ENCODE data around the gene LECT2. TPM values are rescaled to one million over a fixed set of nuclear protein-coding genes. Genes with fewer than 3 reads are reported as not detected.

The LECT2 gene
- total RNA-seq, 1 experiment from 2014 or later, result not detected

DNA sequence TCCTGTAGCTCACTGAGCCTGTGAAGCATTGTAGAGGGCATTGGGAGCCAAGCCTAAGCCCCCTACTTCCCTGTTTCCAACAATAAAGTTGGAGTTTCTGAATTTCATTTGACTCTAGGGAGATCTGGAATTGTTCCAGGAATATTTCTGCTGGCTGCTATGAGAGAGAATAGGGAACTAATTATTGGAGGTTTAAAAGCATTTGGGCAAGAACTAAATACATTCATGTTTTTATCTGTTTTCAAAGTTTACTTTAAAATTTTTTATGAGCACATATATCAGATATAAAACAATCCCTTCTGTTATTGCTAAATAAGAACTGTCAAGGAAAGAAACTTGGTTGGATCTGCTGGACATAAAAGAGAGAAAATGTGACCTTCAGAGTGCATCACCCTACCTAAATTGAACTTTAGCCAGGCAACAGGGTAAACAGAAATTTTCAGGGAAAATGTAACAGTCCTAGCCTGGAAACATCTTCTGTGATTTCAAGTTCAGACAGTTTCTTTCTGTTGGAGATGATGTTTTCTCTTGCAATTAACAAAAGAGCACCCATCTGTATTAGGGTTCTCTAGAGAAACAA, 19.3 kb upstream of the LECT2 start:
- no peaks in the 10 kb centered on the region for H3K79me2 ChIP-seq (ENCODE audit: insufficient read depth, low read length)
- DNase-seq (ENCODE audit: low read depth, low spot score), result no peak
- no peaks in the 10 kb centered on the region for H3K36me3 ChIP-seq (ENCODE audit: control insufficient read depth in 1 of 2, insufficient read depth in 2 of 2, low read length in 2 of 2)
- H3K9ac ChIP-seq (ENCODE audit: low read length), result no peak overlapping the region
- BruUV-seq (replicated peaks), result no TSS peak
- H3K9me3 ChIP-seq (ENCODE audit: control insufficient read depth in 1 of 2, insufficient read depth in 1 of 2, low read depth in 1 of 2, low read length in 2 of 2), result no peaks in the 10 kb centered on the region
- no peak overlapping the region for H3K27ac ChIP-seq (ENCODE audit: low read depth, low read length)
- ChIA-PET POLR2A (no interaction called here), CTCF (no interaction called here), RAD21 (ENCODE audit: low non-redundant PET in 1 of 2, low total read pairs in 2 of 2, uncharacterized antibody in 2 of 2, unreplicated experiment in 2 of 2) (no interaction called here)
- no peak overlapping the region for H3K4me2 ChIP-seq (ENCODE audit: low read length)
- intact Hi-C loops (cut with micrococcal nuclease), result no loop called here
- peaks cover 34% of the 10 kb centered on the region for H3K27me3 ChIP-seq (ENCODE audit: insufficient read depth, low read length)
- no peak overlapping the region for H3K4me3 ChIP-seq (replicated peaks in 1 of 2; ENCODE audit: low read depth in 1 of 2, low read length in 2 of 2)
- H2AFZ ChIP-seq (ENCODE audit: low read depth, low read length, poor library complexity, severe bottlenecking), result no peak overlapping the region
- H3K9me2 ChIP-seq (ENCODE audit: insufficient read depth), result no peaks in the 10 kb centered on the region
- H4K20me1 ChIP-seq (ENCODE audit: insufficient read depth), result no peaks in the 10 kb centered on the region
- TF ChIP-seq, protein P1, sequence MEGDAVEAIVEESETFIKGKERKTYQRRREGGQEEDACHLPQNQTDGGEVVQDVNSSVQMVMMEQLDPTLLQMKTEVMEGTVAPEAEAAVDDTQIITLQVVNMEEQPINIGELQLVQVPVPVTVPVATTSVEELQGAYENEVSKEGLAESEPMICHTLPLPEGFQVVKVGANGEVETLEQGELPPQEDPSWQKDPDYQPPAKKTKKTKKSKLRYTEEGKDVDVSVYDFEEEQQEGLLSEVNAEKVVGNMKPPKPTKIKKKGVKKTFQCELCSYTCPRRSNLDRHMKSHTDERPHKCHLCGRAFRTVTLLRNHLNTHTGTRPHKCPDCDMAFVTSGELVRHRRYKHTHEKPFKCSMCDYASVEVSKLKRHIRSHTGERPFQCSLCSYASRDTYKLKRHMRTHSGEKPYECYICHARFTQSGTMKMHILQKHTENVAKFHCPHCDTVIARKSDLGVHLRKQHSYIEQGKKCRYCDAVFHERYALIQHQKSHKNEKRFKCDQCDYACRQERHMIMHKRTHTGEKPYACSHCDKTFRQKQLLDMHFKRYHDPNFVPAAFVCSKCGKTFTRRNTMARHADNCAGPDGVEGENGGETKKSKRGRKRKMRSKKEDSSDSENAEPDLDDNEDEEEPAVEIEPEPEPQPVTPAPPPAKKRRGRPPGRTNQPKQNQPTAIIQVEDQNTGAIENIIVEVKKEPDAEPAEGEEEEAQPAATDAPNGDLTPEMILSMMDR (IDR thresholded peaks at IDR 0.05 in 2 of 3, conservative IDR thresholded peaks at IDR 0.05 in 1 of 3; ENCODE audit: borderline replicate concordance in 1 of 3, insufficient read depth in 1 of 3, low read depth in 2 of 3, low read length in 2 of 3), result no peak
- H3K4me1 ChIP-seq (ENCODE audit: control insufficient read depth in 1 of 2, insufficient read depth in 2 of 2, low read length in 2 of 2), result peaks cover 0 to 4% of the 10 kb centered on the region in 2 experiments; a peak in 1 of 4 replicates
- no peak for ATAC-seq

DNA sequence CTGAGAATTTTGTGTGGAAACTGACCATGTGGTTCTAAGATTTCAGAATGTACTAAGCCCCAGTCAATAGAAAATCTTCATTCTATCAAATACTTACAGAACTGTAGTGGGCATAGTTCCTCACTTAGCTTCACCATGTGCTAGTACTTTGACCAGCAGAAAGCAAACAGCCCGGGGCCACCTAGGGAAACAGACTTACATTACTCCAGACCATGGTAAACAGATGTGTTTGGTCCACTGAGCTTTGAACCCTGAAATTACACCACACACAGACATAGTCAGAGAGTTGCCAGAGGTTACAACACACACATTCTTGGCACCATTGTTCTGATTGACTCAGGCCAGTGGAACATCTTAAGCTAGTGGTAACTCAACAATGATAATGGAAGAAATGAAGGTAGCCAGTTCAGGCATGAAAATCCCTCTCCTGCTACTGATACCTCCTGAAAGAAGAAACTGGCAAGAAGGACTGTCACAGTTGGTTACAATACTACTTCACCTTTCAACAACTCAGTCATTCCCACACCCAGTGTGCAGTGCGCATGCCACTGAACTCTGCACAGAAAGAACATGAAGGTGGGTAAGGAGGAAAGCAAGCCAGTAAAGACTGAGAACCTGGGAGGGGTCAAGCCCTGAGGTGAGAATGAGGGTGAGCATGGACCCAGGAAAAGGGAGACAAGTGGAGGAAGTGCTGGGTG, 18.7 kb upstream of the LECT2 start:
- Histone ChIP-seq H3K9me2 (ENCODE audit: insufficient read depth) (no peaks in the 10 kb centered on the region), H3K27me3 (ENCODE audit: insufficient read depth, low read length) (peaks cover 34% of the 10 kb centered on the region), H3K9me3 (ENCODE audit: control insufficient read depth in 1 of 2, insufficient read depth in 1 of 2, low read depth in 1 of 2, low read length in 2 of 2) (no peaks in the 10 kb centered on the region), H3K79me2 (ENCODE audit: insufficient read depth, low read length) (no peaks in the 10 kb centered on the region), H3K36me3 (ENCODE audit: control insufficient read depth in 1 of 2, insufficient read depth in 2 of 2, low read length in 2 of 2) (no peaks in the 10 kb centered on the region), H3K4me2 (ENCODE audit: low read length) (no peak overlapping the region), H4K20me1 (ENCODE audit: insufficient read depth) (no peaks in the 10 kb centered on the region), H3K27ac (ENCODE audit: low read depth, low read length) (no peak overlapping the region), H3K4me3 (replicated peaks in 1 of 2; ENCODE audit: low read depth in 1 of 2, low read length in 2 of 2) (no peak overlapping the region), H3K4me1 (ENCODE audit: control insufficient read depth in 1 of 2, insufficient read depth in 2 of 2, low read length in 2 of 2) (peaks cover 0 to 4% of the 10 kb centered on the region in 2 experiments; a peak in 1 of 4 replicates), H2AFZ (ENCODE audit: low read depth, low read length, poor library complexity, severe bottlenecking) (no peak overlapping the region), H3K9ac (ENCODE audit: low read length) (no peak overlapping the region)
- TF ChIP-seq EZH2phosphoT487 (IDR thresholded peaks at IDR 0.05; ENCODE audit: borderline replicate concordance) (no peak), RAD21 (IDR thresholded peaks at IDR 0.05; ENCODE audit: low read depth) (no peak), CBX3 (IDR thresholded peaks at IDR 0.05; ENCODE audit: low read depth) (no peak), SIN3A (IDR thresholded peaks at IDR 0.05; ENCODE audit: low read depth) (no peak), ZFX (IDR thresholded peaks at IDR 0.05) (no peak), ELF1 (IDR thresholded peaks at IDR 0.05; ENCODE audit: borderline replicate concordance, low read depth) (no peak), ZNF274 (IDR thresholded peaks at IDR 0.05; ENCODE audit: low read depth, low read length) (no peak), POLR2AphosphoS5 (IDR thresholded peaks at IDR 0.05; ENCODE audit: low read depth, low read length) (no peak), YY1 (IDR thresholded peaks at IDR 0.05; ENCODE audit: extremely low read depth, insufficient replicate concordance, low read depth, low read length) (no peak), SP1 (IDR thresholded peaks at IDR 0.05; ENCODE audit: low read depth) (no peak)
- TF ChIP-seq, protein P1 (IDR thresholded peaks at IDR 0.05 in 2 of 3, conservative IDR thresholded peaks at IDR 0.05 in 1 of 3; ENCODE audit: borderline replicate concordance in 1 of 3, insufficient read depth in 1 of 3, low read depth in 2 of 3, low read length in 2 of 3), result no peak
- TF ChIP-seq, protein P2, sequence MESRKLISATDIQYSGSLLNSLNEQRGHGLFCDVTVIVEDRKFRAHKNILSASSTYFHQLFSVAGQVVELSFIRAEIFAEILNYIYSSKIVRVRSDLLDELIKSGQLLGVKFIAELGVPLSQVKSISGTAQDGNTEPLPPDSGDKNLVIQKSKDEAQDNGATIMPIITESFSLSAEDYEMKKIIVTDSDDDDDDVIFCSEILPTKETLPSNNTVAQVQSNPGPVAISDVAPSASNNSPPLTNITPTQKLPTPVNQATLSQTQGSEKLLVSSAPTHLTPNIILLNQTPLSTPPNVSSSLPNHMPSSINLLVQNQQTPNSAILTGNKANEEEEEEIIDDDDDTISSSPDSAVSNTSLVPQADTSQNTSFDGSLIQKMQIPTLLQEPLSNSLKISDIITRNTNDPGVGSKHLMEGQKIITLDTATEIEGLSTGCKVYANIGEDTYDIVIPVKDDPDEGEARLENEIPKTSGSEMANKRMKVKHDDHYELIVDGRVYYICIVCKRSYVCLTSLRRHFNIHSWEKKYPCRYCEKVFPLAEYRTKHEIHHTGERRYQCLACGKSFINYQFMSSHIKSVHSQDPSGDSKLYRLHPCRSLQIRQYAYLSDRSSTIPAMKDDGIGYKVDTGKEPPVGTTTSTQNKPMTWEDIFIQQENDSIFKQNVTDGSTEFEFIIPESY (IDR thresholded peaks at IDR 0.05; ENCODE audit: extremely low read depth, insufficient replicate concordance, low read length), result no peak
- no TSS peak for BruUV-seq (replicated peaks)
- POLR2A ChIA-PET, result no interaction called here
- ATAC-seq (no peak), DNase-seq (ENCODE audit: low read depth, low spot score) (no peak)
- CTCF ChIA-PET, result no interaction called here
- intact Hi-C loops (cut with micrococcal nuclease), result no loop called here
- RAD21 ChIA-PET (ENCODE audit: low non-redundant PET in 1 of 2, low total read pairs in 2 of 2, uncharacterized antibody in 2 of 2, unreplicated experiment in 2 of 2), result no interaction called here

All from HCT116 (cell line).